GM12801 (cell line): ENCODE data around the gene SAPCD1.

Source experiments
- CTCF ChIP-seq: IDR thresholded peaks from one replicate; pipeline ENCODE4 v1.5.1; 2011; ENCODE audit warnings: control low read depth; ENCODE audit not compliant: insufficient read length; ENCODE audit errors: extremely low read depth

Gene SAPCD1

GRCh38 chr6:31778193-31778592 is 15.7 kb downstream of the SAPCD1 start:
- TF ChIP-seq CTCF: no peak

GRCh38 chr6:31778999-31779885 is 16.8 kb downstream of the SAPCD1 start:
- no peak for TF ChIP-seq CTCF

GRCh38 chr6:31779908-31780307 is 17.5 kb downstream of the SAPCD1 start:
- no peak for TF ChIP-seq CTCF

- no peak for TF ChIP-seq CTCF
Measured at GRCh38 chr6:31780507-31781243, 18.2 kb downstream of the SAPCD1 start.

GRCh38 chr6:31781244-31782125 is 19.0 kb downstream of the SAPCD1 start:
- no peak for TF ChIP-seq CTCF

- no peak for TF ChIP-seq CTCF
Measured at GRCh38 chr6:31782126-31782855, 19.8 kb downstream of the SAPCD1 start.
